Fibroblast of villous mesenchyme (primary cell): ENCODE measurements around the gene NCKAP5. TPM values are rescaled to one million over a fixed set of nuclear protein-coding genes. Genes with fewer than 3 reads are reported as not detected.

Experiments used
- DNase-seq: peaks from one replicate; pipeline ENCODE4 v3.0.0-alpha.2; 2010; ENCODE audit warnings: low read depth
- H3K4me3 ChIP-seq: 2 replicates; pipeline ENCODE4 v1.5.1; 2011; ENCODE audit warnings: low read depth, mild to moderate bottlenecking, low read length
- CTCF ChIP-seq: IDR thresholded peaks from 2 replicates; pipeline ENCODE4 v1.5.1; 2012; ENCODE audit warnings: low read depth, mild to moderate bottlenecking, low read length; ENCODE audit not compliant: insufficient read depth
- total RNA-seq: library from RNA; depleted of rRNA; stranded (reverse); fragments of >200 nt; gene quantifications from 2 replicates; pipeline ENCODE4 v1.2.3, GENCODE V29; 2012

The NCKAP5 gene
- total RNA-seq, 1 donor, result 47.9 TPM

DNA sequence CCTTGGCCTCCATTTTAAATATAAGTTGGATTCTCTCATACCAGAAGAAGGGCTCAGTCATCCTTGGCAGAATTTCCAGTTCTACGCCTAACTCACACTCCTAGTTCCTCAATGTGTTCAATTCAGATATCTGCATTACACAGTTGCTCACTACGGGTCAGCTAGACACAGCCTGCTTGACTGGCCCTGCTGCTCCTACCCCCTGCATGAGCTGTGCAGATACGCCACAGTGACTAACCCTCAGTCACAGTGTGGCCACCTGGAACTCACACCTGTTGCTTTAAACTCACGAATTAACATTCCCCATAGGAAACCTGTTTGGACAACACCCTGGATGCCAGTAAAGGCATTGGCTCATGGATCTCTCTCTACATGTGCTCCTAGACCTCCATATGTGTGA, 429.6 kb downstream of the NCKAP5 start:
- no peak for DNase-seq
- H3K4me3 ChIP-seq, result no peak overlapping the region
- TF ChIP-seq CTCF, result no peak

DNA sequence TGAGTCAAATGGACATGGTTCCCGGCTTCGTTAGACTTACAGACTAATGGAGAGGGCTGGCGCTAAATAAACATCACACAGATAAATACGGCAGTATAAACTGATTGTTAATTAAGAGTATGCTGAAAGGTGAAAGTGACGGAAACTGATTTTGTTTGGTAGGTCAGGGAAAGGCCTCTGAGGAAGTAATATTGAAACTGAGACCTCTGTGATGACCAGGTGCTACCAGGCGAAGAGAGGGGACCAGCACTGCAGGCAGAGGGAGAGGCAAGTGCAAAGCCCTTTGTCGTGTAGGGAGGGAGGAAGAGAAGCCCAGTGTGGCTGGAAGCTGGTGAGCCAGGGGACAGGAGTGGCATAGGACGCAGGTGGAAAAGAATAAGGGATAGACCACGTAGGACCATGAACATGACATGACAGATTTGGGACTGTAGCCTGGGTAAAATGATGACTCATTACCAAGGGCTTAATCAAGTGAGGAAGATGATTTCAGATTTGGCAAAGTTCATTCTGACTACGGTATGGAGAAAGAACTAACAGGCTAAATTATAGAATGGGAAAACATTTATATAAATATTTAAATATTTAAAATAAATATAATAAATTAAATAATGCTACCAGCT, 433.1 kb downstream of the NCKAP5 start:
- no peak overlapping the region for H3K4me3 ChIP-seq
- TF ChIP-seq CTCF, result no peak
- DNase-seq, result no peak

DNA sequence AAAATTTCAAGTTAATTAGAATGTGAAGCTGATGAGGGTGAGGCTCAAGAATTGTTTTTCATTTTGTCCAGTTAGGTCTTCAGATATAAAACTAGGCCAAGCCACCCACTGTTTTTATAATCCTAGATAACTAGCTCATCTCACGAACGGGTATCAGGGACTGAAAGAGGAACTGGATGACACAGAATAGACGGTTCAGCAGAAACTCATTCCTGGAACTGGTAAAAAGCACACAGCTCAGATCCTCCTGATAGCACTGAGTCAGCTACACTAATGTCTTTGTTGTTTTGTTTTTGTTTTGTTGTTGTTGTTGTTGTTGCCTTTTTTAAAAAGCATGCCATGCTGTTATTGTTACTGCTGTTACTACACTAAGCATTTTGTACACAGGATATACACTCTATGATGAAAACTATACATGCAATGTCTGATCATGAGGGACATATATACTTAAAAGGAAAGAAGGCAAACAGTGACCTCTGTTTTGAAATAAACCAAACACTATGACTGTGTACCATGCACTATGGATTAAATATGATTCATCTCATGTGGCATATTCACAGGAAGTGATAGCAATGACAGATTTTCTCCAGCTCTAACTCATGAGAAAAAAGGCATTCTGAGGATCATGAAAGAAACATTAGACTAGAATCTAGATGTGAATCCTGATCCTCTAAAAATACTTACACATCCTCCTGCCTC, 437.6 kb downstream of the NCKAP5 start:
- H3K4me3 ChIP-seq, result no peak overlapping the region
- no peak for TF ChIP-seq CTCF
- peak; percentile 6 for DNase-seq

DNA sequence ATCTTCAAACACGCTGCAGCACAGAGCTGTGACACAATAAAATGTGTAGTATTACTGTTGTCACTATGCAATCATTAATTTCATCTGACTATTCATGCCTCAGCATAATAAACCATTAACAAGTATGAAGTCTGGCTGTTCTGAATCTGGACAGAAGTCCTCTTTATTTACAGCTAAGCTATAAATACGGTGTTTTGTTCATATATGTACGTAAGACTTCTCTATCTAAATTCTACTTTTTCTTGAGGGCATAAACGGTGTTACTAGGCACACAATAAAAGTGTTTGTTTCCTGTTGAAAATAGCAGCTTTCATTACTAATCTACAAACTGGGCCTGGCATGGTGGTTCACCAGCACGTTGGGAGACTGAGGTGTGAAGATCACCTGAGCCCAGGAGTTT, 443.8 kb downstream of the NCKAP5 start:
- no peak for DNase-seq
- no peak for TF ChIP-seq CTCF
- no peak overlapping the region for H3K4me3 ChIP-seq

DNA sequence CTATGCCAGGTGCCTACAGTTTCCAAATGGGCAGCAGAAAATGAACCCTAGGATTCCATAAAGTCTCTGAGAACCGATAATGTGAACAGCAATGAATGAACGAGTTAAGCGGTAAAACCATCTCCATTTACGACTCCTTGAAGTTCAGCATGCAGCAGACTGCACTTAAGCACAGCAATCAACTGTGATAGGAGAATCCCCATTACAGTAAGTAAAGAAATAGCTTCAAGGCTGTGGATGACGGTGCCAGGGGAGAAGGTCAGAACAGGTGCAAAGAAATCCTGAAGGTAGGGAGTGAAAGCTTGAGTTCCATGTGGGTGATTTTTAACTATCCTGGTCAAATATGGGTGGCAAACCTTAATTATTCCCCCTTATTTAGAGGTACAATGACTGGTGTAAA, 444.4 kb downstream of the NCKAP5 start:
- H3K4me3 ChIP-seq, result no peak overlapping the region
- no peak for TF ChIP-seq CTCF
- DNase-seq, result no peak

- TF ChIP-seq CTCF, result no peak
- H3K4me3 ChIP-seq, result no peak overlapping the region
- no peak for DNase-seq
These were observed 444.9 kb downstream of the NCKAP5 start for GRCh38 chr2:133123393-133123792.

GRCh38 chr2:133122529-133122928, 445.7 kb downstream of the NCKAP5 start:
- no peak overlapping the region for H3K4me3 ChIP-seq
- no peak for TF ChIP-seq CTCF
- no peak for DNase-seq
